HCT116 (cell line): ENCODE measurements around the gene PCSK2.

Experiments used
- JUND ChIP-seq: IDR thresholded peaks from 2 replicates; pipeline ENCODE4 v1.6.1; 2012
- POLR2A ChIP-seq: IDR thresholded peaks from 2 replicates; pipeline ENCODE4 v1.7.0; 2011; ENCODE audit warnings: borderline replicate concordance; ENCODE audit not compliant: insufficient read depth, insufficient read length; ENCODE audit errors: extremely low read depth
- POLR2AphosphoS5 ChIP-seq: IDR thresholded peaks from 2 replicates; pipeline ENCODE4 v1.6.1; 2011; ENCODE audit warnings: mild to moderate bottlenecking, low read depth, low read length, moderate library complexity
- TCF7L2 ChIP-seq: IDR thresholded peaks from 2 replicates; pipeline ENCODE4 v1.7.0; 2011; ENCODE audit warnings: borderline replicate concordance, inconsistent platforms; ENCODE audit not compliant: insufficient read depth, insufficient read length; ENCODE audit errors: extremely low read depth
- TF ChIP-seq, protein P1 (sequence below), 3 experiments: fragments of 200-600 bp in 1 of 3; sonication (generic) in 1 of 3; IDR thresholded peaks in 2 of 3; conservative IDR thresholded peaks in 1 of 3; 2 replicates each; pipeline ENCODE4 v1.5.1; 2012 to 2017; ENCODE audit warnings: low read depth in 2 of 3, low read length in 2 of 3, antibody characterized with exemption in 1 of 3, borderline replicate concordance in 1 of 3, control low read depth in 1 of 3, mild to moderate bottlenecking in 1 of 3, mixed read lengths in 1 of 3, mixed run types in 1 of 3, moderate library complexity in 1 of 3; ENCODE audit not compliant: insufficient read depth in 1 of 3
- TF ChIP-seq, protein P2 (sequence below): IDR thresholded peaks from 2 replicates; pipeline ENCODE4 v1.6.1; 2012; ENCODE audit warnings: low read depth
- TF ChIP-seq, protein P3 (sequence below): IDR thresholded peaks from 2 replicates; pipeline ENCODE4 v1.6.1; 2012

DNA sequence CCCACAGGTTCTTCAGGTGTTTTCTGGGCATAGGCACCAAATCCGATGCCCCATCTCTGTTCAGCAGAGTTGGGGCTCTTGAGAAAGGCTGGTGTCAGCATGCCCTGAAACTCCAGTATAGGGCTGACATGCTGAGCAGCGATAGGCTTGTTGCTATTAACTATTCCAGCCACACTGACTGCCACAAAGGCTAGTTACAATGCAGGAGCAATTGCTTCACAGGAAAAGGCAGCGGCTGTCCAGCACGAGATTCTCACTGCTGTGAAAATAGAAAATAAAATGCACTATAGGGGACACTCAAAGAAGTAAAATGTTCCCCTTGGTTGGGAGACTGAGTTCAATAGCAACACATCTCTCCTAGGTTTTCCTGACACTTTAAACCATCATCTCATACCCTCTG is 191.9 kb downstream of the PCSK2 start:
- TF ChIP-seq TCF7L2 (no peak), POLR2A (no peak), POLR2AphosphoS5 (no peak), JUND (no peak)
- TF ChIP-seq, protein P1, sequence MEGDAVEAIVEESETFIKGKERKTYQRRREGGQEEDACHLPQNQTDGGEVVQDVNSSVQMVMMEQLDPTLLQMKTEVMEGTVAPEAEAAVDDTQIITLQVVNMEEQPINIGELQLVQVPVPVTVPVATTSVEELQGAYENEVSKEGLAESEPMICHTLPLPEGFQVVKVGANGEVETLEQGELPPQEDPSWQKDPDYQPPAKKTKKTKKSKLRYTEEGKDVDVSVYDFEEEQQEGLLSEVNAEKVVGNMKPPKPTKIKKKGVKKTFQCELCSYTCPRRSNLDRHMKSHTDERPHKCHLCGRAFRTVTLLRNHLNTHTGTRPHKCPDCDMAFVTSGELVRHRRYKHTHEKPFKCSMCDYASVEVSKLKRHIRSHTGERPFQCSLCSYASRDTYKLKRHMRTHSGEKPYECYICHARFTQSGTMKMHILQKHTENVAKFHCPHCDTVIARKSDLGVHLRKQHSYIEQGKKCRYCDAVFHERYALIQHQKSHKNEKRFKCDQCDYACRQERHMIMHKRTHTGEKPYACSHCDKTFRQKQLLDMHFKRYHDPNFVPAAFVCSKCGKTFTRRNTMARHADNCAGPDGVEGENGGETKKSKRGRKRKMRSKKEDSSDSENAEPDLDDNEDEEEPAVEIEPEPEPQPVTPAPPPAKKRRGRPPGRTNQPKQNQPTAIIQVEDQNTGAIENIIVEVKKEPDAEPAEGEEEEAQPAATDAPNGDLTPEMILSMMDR (IDR thresholded peaks at IDR 0.05 in 2 of 3, conservative IDR thresholded peaks at IDR 0.05 in 1 of 3; ENCODE audit: borderline replicate concordance in 1 of 3, insufficient read depth in 1 of 3, low read depth in 2 of 3, low read length in 2 of 3): no peak
- TF ChIP-seq, protein P2, sequence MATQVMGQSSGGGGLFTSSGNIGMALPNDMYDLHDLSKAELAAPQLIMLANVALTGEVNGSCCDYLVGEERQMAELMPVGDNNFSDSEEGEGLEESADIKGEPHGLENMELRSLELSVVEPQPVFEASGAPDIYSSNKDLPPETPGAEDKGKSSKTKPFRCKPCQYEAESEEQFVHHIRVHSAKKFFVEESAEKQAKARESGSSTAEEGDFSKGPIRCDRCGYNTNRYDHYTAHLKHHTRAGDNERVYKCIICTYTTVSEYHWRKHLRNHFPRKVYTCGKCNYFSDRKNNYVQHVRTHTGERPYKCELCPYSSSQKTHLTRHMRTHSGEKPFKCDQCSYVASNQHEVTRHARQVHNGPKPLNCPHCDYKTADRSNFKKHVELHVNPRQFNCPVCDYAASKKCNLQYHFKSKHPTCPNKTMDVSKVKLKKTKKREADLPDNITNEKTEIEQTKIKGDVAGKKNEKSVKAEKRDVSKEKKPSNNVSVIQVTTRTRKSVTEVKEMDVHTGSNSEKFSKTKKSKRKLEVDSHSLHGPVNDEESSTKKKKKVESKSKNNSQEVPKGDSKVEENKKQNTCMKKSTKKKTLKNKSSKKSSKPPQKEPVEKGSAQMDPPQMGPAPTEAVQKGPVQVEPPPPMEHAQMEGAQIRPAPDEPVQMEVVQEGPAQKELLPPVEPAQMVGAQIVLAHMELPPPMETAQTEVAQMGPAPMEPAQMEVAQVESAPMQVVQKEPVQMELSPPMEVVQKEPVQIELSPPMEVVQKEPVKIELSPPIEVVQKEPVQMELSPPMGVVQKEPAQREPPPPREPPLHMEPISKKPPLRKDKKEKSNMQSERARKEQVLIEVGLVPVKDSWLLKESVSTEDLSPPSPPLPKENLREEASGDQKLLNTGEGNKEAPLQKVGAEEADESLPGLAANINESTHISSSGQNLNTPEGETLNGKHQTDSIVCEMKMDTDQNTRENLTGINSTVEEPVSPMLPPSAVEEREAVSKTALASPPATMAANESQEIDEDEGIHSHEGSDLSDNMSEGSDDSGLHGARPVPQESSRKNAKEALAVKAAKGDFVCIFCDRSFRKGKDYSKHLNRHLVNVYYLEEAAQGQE: no peak
- TF ChIP-seq, protein P3, sequence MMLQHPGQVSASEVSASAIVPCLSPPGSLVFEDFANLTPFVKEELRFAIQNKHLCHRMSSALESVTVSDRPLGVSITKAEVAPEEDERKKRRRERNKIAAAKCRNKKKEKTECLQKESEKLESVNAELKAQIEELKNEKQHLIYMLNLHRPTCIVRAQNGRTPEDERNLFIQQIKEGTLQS: no peak
